ENCODE data around the gene RNPC3. TPM values are rescaled to one million over a fixed set of nuclear protein-coding genes. Genes with fewer than 3 reads are reported as not detected.
"Not testable (repeated sequence)": the region's sequence is repeated elsewhere in the genome, so short reads cannot be mapped to it uniquely, and the experiment has no call there.

Gene RNPC3
- total RNA-seq, 1 experiment from 2014 or later: 13.1 TPM

DNA sequence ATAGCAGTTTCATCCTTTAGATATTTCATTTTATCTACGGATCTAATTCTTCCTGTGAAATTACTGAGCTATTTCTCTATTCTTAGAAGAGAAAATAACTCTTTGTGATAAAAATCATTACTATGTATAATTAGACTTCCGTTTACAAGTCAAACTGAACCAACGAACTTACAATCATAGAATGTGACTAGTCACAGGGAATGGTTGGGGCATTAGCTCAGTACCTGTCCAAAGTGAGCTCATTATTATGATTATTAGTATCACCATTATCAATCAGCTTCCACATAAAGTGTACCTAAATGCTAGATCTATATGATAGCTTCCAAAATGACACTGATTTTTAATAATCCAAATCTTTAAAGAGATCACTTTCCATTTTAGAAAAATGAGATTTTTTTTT, 58.4 kb downstream of the RNPC3 start:
- POLR2A ChIA-PET: interaction anchor here (0.7 kb wide), 1 partner anchor 1104 kb away, joined by 5 read pairs; no protein-coding TSS in a partner anchor
- Histone ChIP-seq H3K27ac (ENCODE audit: low read length) (no peak overlapping the region), H3K27me3 (ENCODE audit: control insufficient read depth, insufficient read depth, low read length) (no peaks in the 10 kb centered on the region; the same call in 1 of the 2 replicates), H3K9me3 (ENCODE audit: control insufficient read depth, insufficient read depth, low read depth, low read length) (no peaks in the 10 kb centered on the region), H3K4me3 (ENCODE audit: low read depth in 2 of 2, low read length in 2 of 2) (no peak overlapping the region), H3K36me3 (ENCODE audit: control insufficient read depth, insufficient read depth, low read length) (no peaks in the 10 kb centered on the region), H3K4me1 (ENCODE audit: control insufficient read depth, insufficient read depth, low read length) (no peaks in the 10 kb centered on the region)
- BruUV-seq (replicated peaks): no TSS peak
- in situ Hi-C loops (cut with HindIII; ENCODE audit: low pct_unique_long_range_greater_than_20kb, low sequenced_read_pairs) (no loop called here), intact Hi-C loops (cut with micrococcal nuclease; ENCODE audit: unreplicated experiment) (no loop called here)
- CTCF ChIA-PET: no interaction called here
- DNase-seq (ENCODE audit: low read depth, low spot score) (no peak), ATAC-seq (no peak)
- TF ChIP-seq SIN3A (IDR thresholded peaks at IDR 0.05; ENCODE audit: borderline replicate concordance, insufficient read depth, low read depth, low read length): no peak
- TF ChIP-seq, protein P1, sequence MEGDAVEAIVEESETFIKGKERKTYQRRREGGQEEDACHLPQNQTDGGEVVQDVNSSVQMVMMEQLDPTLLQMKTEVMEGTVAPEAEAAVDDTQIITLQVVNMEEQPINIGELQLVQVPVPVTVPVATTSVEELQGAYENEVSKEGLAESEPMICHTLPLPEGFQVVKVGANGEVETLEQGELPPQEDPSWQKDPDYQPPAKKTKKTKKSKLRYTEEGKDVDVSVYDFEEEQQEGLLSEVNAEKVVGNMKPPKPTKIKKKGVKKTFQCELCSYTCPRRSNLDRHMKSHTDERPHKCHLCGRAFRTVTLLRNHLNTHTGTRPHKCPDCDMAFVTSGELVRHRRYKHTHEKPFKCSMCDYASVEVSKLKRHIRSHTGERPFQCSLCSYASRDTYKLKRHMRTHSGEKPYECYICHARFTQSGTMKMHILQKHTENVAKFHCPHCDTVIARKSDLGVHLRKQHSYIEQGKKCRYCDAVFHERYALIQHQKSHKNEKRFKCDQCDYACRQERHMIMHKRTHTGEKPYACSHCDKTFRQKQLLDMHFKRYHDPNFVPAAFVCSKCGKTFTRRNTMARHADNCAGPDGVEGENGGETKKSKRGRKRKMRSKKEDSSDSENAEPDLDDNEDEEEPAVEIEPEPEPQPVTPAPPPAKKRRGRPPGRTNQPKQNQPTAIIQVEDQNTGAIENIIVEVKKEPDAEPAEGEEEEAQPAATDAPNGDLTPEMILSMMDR (IDR thresholded peaks at IDR 0.05): no peak
- TF ChIP-seq TCF7L2 (IDR thresholded peaks at IDR 0.05; ENCODE audit: low read depth, low read length): no peak
- TF ChIP-seq POLR2AphosphoS5 (IDR thresholded peaks at IDR 0.05; ENCODE audit: low read depth, low read length): no peak
- TF ChIP-seq REST (IDR thresholded peaks at IDR 0.05; ENCODE audit: insufficient read depth in 1 of 2, low read depth in 2 of 2, low read length in 1 of 2): no peak

GRCh38 chr1:103584537-103584936, 59.0 kb downstream of the RNPC3 start:
- TF ChIP-seq SIN3A (IDR thresholded peaks at IDR 0.05; ENCODE audit: borderline replicate concordance, insufficient read depth, low read depth, low read length) (no peak), REST (IDR thresholded peaks at IDR 0.05; ENCODE audit: insufficient read depth in 1 of 2, low read depth in 2 of 2, low read length in 1 of 2) (no peak), TCF7L2 (IDR thresholded peaks at IDR 0.05; ENCODE audit: low read depth, low read length) (no peak), POLR2AphosphoS5 (IDR thresholded peaks at IDR 0.05; ENCODE audit: low read depth, low read length) (no peak)
- TF ChIP-seq, protein P1 (IDR thresholded peaks at IDR 0.05): no peak
- intact Hi-C loops (cut with micrococcal nuclease; ENCODE audit: unreplicated experiment) (no loop called here), in situ Hi-C loops (cut with HindIII; ENCODE audit: low pct_unique_long_range_greater_than_20kb, low sequenced_read_pairs) (no loop called here)
- CTCF ChIA-PET: no interaction called here
- H3K4me1 ChIP-seq (ENCODE audit: control insufficient read depth, insufficient read depth, low read length): no peaks in the 10 kb centered on the region
- H3K36me3 ChIP-seq (ENCODE audit: control insufficient read depth, insufficient read depth, low read length): no peaks in the 10 kb centered on the region
- no peaks in the 10 kb centered on the region for H3K9me3 ChIP-seq (ENCODE audit: control insufficient read depth, insufficient read depth, low read depth, low read length)
- no peak overlapping the region for H3K4me3 ChIP-seq (ENCODE audit: low read depth in 2 of 2, low read length in 2 of 2)
- H3K27ac ChIP-seq (ENCODE audit: low read length): no peak overlapping the region
- DNase-seq (ENCODE audit: low read depth, low spot score) (no peak), ATAC-seq (no peak)
- POLR2A ChIA-PET: no interaction called here
- BruUV-seq (replicated peaks): no TSS peak
- H3K27me3 ChIP-seq (ENCODE audit: control insufficient read depth, insufficient read depth, low read length): no peaks in the 10 kb centered on the region; the same call in 1 of the 2 replicates

DNA sequence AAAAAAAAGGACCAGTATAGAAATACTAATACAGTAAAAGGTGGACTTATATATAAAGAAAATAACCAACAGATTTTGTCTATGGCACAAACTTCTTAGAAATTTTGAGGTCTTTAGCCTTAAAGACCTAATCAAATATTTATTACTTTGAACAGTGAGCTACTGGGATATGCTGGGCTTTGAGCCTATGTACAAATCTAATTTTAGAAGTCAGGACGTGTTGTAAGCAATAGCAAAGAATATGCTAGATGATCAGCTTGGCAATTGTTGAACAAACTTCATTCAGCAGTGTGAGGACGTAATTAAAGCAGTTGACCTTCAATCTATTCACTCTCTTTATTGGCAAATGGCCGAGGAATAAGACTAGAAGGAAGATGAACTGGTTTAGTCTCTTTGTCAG, 77.2 kb downstream of the RNPC3 start:
- H3K4me1 ChIP-seq (ENCODE audit: control insufficient read depth, insufficient read depth, low read length); POLR2A ChIA-PET; H3K27me3 ChIP-seq (ENCODE audit: control insufficient read depth, insufficient read depth, low read length); intact Hi-C loops (cut with micrococcal nuclease; ENCODE audit: unreplicated experiment); H3K4me3 ChIP-seq (ENCODE audit: low read depth in 2 of 2, low read length in 2 of 2); BruUV-seq (replicated peaks); H3K36me3 ChIP-seq (ENCODE audit: control insufficient read depth, insufficient read depth, low read length); ATAC-seq; H3K27ac ChIP-seq (ENCODE audit: low read length); DNase-seq (ENCODE audit: low read depth, low spot score); H3K9me3 ChIP-seq (ENCODE audit: control insufficient read depth, insufficient read depth, low read depth, low read length); in situ Hi-C loops (cut with HindIII; ENCODE audit: low pct_unique_long_range_greater_than_20kb, low sequenced_read_pairs); CTCF ChIA-PET: not testable (repeated sequence)

All from Panc1 (cell line).